Daoy (cell line): Measurements from ENCODE around the gene FOSL2. TPM values are rescaled to one million over a fixed set of nuclear protein-coding genes. Genes with fewer than 3 reads are reported as not detected.

Source experiments
- DNase-seq: peaks from one replicate; pipeline ENCODE4 v3.0.0-alpha.2; 2015; ENCODE audit warnings: low read depth
- total RNA-seq: library from RNA; depleted of rRNA; stranded (reverse); fragments of >200 nt; shearing (Covaris generic); gene quantifications from 2 replicates; pipeline ENCODE4 v1.2.3, GENCODE V29; 2014; rRNA removed

Gene FOSL2
- total RNA-seq, 1 experiment from 2014 or later = 56.0 TPM

- peak; percentile 84 for DNase-seq
Measured at GRCh38 chr2:28449488-28450395, 57.1 kb downstream of the FOSL2 start.

GRCh38 chr2:28450901-28451565 is 58.4 kb downstream of the FOSL2 start:
- no peak for DNase-seq

- no peak for DNase-seq
Measured at GRCh38 chr2:28451793-28452533, 59.3 kb downstream of the FOSL2 start.

- peak; percentile 80 for DNase-seq
Measured at GRCh38 chr2:28452534-28453081, 60.0 kb downstream of the FOSL2 start.

GRCh38 chr2:28453396-28453795 is 60.7 kb downstream of the FOSL2 start:
- DNase-seq = no peak

GRCh38 chr2:28454016-28454930 is 61.6 kb downstream of the FOSL2 start:
- DNase-seq = no peak

- DNase-seq = no peak
Measured at GRCh38 chr2:28457237-28457636, 64.6 kb downstream of the FOSL2 start.

- DNase-seq = no peak
Measured at GRCh38 chr2:28461056-28461455, 68.4 kb downstream of the FOSL2 start.

- no peak for DNase-seq
Measured at GRCh38 chr2:28462122-28462521, 69.5 kb downstream of the FOSL2 start.

- DNase-seq = no peak
Measured at GRCh38 chr2:28463211-28463816, 70.7 kb downstream of the FOSL2 start.

GRCh38 chr2:28463893-28464292 is 71.2 kb downstream of the FOSL2 start:
- no peak for DNase-seq

- DNase-seq = no peak
Measured at GRCh38 chr2:28465148-28465885, 72.7 kb downstream of the FOSL2 start.

Other genes with a start within 250 kb of the FOSL2 start
- 0.83 and 0.86 TPM in 2 replicates for gene PLB1, start 103.2 kb downstream of the FOSL2 start, total RNA-seq